ENCODE data around the gene MRPL22.
"Not testable (repeated sequence)": the region's sequence is repeated elsewhere in the genome, so short reads cannot be mapped to it uniquely, and the experiment has no call there.

Gene MRPL22

DNA sequence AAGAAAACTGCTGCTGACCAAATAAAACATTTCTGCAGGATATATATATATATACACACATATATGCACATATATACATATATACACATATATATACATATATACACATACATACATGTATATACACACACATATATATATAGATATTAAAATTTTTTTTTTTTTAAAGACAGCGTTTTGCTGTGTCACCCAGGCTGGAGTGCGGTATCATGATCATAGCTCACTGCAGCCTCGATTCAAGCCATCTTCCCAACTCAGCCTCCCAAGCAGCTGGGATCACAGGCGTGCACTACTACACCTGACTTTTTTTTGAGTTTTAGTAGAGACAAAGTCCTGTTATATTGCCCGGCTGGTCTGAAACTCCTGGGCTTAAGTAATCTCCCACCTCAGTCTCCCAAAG, 2.7 kb downstream of the MRPL22 start:
- no peak for DNase-seq (ENCODE audit: low spot score)

DNA sequence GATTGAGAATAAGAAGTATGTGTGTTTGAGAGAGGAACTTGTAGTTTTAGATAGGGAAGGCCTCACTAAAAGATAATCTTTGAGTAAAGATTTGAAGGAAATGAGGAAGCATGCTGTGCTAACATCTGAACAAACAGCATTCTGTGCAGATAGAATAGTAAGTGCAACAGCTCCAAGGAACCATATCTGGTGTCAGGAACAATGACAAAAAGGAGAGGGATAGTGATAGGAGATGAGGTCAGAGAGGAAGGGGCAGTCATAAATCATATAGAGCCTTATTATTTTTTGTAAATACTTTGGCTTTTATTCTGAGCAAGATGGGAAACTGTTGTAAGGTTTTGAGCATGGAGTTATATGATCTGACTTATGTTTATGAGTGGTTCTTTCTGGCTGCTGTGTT, 3.8 kb downstream of the MRPL22 start:
- DNase-seq (ENCODE audit: low spot score): no peak

DNA sequence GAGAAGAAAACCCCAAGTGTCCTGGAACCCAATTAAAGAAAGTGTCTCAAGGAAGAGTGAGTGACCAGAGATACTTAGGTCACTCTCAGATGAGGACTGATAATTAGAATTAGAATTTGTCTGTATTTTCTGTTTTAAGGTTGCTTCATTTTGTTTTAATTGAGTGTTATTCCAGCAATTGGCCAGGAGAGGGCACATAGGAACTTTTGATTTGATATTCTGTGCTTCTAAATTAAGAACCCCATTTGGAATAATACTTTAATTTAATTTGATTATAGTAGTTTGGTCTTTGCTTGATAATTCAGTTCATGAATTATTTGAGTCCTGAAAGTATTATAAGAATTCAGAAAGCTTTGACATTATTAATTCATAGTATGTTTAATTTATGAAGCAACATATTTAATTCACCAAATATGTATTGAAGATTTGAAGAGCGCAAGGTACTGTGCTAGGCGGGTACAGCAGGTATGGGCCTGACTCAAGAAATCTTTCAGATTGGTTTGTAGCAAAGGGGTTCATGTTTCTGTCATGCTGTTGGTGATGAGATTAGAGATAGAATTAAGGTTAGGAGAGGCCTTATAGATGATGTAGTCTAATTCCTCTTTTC, 4.9 kb downstream of the MRPL22 start:
- DNase-seq (ENCODE audit: low spot score): peak; percentile 21

DNA sequence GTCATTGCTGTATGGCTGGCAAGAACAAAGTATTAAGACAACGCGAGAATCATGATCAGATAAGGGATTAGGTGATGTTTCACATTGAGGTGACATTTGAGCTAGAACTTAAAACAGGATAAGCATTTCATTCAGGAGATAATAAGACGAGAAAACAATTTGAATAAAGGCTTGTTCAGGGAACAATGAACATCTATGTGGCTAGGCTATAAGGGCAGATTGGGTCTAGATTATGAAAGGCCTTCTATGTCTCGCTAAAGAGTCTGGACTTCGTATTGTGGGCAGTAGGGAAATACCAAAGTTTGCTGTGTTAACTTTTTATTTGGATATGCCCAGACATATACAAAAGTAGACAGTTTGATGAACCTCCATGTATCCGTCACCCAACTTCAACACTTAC, 6.9 kb downstream of the MRPL22 start:
- DNase-seq (ENCODE audit: low spot score): no peak

DNA sequence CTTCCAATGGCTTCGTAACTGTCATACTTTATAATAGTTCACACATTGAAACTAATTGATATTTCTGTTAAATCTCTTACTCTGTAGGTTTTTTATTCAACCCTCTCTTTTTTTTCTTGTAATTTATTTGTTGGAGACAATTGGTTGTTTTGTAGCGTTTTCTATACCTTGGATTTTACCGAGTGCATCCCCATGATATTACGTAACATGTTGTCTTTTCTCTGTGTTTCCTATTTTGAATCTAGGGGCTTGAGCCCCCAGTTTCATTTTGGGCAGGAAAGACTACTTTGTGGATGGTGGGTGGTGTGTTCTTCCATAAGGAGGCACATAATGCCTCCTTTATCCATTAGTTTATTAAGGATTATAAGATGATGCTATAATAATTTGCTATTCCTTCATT, 7.4 kb downstream of the MRPL22 start:
- no peak for DNase-seq (ENCODE audit: low spot score)

DNA sequence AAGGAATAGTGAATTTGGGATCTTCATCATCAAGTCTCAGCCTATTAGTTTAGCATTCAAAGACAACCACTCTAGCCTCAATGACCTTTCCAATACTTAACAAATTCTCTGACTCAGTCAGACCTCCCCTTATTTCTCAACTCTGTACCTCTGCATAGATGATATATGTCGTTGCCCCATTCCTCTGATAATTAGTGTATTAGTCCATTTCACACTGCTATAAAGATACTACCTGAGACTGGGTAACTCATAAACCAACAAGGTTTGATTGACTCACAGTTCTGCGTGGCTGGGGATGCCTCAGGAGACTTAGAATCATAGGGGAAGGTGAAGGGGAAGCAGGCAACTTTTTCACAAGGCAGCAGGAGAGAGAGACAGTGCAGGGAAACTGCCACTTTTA, 8.9 kb downstream of the MRPL22 start:
- no peak for DNase-seq (ENCODE audit: low spot score)

DNA sequence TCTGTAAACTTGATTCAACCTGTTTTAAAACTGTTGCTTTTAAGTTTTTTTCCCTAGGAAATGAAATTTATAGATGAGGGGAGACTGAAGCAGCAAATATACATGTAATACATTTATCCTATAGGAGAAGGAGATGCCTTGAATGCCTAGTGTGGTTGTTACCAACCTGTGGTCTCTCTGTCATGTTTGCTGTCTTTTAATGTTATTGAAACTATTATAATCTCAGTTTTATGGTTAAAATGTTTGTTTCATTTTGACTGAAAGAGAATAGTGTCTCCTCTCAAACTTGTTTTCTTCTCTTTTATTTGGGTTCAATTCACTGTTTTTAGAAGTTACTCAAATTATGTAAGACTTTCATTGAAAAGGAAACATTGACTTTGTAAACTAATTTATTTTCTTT, 15.8 kb downstream of the MRPL22 start:
- DNase-seq (ENCODE audit: low spot score): no peak

DNA sequence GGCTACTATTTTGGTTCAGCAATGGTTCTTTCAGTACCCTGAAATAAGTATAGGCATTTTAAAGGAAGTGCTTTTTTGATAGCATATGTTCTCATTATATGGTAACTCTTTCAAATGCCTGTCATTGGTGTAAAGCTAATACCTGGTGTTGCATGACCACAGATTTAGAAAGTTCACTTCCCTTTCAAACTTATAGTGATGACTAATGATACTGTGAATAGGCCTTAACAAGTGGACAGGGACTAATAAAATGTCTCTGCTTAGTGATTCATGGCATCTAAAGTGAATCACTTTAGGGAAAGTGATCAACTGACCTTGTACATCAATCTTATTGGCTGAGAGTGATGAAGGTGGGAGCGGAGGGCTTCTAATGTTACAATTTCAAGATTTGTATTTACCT, 21.6 kb downstream of the MRPL22 start:
- DNase-seq (ENCODE audit: low spot score): peak; percentile 17

DNA sequence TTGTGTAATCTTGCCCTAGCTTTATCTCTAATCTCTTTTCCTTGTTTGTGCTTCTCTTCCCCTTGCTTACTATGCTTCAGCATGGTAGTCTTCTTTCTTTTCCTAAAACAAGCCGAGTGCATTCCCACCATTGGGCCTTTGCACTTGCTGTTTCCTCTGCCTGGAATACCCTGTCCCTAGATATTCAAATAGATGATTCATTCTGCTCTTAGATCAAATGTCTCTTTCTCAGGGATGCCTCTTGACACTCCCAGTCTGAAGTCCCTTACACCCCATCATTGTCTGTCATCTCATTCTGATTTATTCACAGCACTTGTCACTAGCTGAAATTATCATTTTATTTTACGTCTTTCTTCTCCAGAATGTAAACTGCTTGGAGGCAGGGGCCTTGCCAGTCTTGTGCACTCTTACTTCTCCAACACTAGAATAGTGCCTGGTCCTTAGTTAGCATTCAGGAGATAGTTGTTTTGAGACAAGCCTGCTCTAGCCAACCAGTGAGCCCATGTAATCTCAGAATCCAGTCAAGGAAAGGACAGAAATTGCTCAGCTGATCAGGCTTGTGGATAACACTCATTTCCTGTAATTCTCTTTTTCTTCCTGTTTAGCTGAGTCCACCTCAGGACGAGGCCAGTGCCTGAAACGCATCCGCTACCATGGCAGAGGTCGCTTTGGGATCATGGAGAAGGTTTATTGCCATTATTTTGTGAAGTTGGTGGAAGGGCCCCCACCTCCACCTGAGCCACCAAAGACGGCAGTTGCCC, 25.4 kb downstream of the MRPL22 start:
- DNase-seq (ENCODE audit: low spot score): no peak

DNA sequence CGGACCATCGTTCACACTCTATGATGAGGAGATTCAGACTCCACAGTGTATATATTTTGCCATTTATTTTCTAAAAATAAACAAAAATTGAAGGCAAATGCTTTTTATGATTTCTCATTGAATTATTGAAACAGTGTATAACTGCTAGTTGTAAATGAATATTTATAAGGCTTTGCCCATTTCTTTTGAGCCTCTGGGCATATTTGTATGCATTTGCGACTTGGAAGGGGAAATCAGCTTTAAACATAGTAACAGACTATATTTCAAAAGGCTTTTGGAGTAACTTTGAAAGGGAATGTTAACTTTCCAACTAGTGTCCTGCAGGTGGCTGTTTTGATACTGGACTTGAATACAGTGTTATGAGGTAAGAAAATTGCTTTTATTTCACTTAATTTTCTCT, 26.0 kb downstream of the MRPL22 start:
- no peak for DNase-seq (ENCODE audit: low spot score)

DNA sequence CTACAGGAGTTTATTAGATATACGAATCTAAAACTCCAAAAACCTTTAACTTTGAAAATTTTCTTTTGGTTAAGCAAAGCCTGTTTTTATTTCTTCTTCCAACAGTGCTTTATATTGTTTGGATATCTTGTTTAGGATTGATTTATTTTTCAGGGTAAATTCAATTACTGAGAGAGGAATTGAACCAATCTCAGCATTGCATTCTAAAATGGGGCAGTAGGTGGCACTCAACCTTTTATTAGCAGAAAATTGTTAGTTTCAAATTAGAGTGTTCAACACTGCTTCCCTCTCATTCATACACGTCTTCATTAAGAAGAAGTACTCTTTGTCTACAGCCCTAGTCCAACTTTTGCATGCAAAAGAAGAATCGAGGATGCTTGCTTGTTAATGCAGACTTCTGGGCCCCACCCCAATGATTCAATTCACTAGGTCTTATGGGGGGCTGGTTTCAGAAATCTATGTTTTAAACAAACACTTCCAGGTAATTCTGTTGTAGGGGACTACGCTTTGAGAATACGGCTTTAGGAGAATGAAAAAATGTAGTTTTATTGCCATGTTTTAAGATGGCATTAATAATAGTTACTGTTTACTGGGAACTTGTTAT, 26.6 kb downstream of the MRPL22 start:
- DNase-seq (ENCODE audit: low spot score): peak; percentile 20

DNA sequence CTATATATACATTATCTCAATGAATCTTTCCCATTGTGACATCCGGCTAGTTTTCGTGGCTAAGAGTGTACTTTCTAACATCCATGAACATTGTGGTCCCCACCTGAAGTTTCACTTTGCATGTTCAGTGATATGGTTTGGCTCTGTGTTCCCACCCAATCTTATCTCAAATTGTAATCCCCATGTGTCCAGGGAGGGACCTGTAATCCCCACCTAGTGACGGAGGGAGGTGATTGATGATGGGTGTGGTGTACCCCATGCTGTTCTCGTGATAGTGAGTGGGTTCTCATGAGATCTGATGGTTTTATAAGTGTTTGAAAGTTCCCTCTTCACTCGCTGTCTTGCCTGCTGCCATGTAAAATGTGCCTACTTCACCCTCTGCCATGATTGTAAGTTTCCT, 28.1 kb downstream of the MRPL22 start:
- DNase-seq (ENCODE audit: low spot score): no peak

DNA sequence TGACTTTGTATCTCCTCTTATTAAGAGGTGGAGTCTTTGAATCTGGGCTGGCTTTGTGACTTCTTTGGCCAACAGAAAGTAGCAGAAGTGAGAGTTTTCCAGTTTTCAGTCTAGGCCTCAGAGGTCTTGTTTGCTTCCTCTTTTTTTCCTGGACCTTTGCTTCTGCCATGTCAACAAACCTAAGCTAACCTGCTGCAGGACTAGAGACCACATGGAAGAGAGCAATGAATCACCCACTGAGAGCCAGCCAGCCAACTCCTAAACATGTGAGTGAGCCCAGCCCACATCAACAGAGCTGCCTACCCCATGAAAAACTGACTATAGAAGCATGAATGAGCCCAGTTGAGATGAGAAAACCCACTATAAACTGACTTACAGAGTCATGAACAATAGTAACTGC, 29.9 kb downstream of the MRPL22 start:
- peak; percentile 12 for DNase-seq (ENCODE audit: low spot score)

DNA sequence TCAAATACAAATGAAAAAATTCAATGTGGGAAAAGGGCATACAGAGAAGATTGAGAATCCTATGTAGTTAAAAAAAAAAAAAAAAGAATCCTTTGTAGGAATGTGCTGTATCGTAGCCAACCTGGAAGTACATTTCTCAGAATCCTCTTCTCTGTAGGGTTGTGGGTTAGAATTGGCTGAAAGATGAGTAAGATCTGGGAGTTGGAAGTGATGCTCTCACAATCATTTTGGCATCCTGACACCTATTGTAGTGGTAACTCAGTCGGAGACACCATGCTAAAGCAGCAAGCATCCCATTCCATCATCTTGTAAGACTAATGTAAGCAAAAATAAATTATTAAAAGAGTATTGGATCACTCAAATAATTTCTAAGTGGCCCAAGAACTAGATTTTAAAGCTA, 30.6 kb downstream of the MRPL22 start:
- DNase-seq (ENCODE audit: low spot score): no peak

DNA sequence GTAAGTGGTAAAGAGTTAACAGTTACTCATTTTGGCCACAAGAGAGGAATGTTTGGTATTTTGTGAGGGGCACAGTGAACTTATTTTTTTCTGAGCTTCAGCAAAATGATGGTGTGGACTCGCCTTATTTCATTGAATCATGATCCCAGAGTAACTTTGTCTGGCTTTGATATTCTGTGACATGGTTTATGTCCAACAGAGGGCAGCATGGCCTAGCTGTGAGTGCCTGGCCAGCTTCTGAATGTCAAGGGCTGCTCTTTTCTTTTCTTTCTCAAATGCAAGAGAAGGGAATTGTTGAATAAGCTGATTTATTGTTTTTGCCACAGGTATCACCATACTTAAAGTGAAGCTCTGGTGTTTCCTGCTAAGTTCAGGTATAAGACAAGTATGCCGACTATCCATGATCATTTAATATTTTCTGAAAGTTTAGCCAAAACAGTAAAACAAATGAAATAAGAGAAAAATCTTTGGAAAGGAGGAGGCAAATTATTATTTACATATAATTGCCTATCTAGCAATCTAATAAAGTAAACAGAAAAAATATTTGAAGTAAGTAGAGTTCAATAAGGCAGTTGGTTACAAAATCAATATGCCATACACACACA, 31.7 kb downstream of the MRPL22 start:
- peak; percentile 42 for DNase-seq (ENCODE audit: low spot score)

DNA sequence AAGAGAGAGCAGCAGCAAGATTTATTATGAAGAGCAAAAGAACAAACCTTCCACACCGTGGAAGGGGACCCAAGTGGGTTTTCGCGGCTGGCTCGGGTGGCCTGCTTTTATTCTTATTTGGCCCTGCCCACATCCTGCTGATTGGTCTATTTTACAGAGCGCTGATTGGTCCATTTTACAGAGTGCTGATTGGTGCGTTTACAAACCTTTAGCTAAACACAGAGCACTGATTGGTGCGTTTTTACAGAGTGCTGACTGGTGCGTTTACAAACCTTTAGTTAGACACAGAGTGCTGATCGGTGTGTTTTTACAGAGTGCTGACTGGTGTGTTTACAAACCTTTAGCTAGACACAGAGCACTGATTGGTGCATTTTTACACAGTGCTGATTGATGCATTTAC, 35.2 kb downstream of the MRPL22 start:
- DNase-seq (ENCODE audit: low spot score): not testable (repeated sequence)

DNA sequence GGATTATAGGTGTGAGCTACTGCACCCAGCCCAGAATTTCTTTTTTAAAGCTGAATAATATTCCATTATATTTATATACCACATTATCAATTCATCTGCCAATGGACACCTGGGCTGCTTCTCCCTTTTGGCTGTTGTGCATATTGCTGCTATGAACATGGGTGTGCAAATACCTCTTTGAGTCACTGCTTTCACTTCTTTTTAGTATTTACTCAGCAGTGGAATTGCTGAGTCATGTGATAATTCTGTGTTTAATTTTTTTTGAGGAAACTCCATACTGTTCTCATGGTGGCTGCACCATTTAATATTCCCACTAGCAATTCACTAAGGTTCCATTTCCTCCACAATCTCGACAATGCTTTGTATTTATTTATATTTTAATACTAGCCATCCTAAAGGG, 36.5 kb downstream of the MRPL22 start:
- DNase-seq (ENCODE audit: low spot score): no peak

DNA sequence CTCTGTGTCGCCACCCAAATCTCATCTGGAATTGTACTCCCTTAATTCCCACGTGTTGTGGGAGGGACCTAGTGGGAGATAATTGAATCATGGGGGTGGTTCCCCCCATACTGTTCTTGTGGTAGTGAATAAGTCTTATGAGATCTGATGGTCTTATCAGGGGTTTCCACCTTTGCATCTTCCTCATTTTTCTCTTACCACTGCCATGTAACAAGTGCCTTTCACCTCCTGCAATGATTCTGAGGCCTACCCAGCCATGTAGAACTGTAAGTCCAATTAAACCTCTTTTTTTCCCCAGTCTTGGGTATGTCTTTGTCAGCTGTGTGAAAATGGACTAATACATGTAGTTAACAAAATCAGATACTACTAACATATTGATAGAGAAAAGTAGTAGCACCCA, 37.4 kb downstream of the MRPL22 start:
- not testable (repeated sequence) for DNase-seq (ENCODE audit: low spot score)

DNA sequence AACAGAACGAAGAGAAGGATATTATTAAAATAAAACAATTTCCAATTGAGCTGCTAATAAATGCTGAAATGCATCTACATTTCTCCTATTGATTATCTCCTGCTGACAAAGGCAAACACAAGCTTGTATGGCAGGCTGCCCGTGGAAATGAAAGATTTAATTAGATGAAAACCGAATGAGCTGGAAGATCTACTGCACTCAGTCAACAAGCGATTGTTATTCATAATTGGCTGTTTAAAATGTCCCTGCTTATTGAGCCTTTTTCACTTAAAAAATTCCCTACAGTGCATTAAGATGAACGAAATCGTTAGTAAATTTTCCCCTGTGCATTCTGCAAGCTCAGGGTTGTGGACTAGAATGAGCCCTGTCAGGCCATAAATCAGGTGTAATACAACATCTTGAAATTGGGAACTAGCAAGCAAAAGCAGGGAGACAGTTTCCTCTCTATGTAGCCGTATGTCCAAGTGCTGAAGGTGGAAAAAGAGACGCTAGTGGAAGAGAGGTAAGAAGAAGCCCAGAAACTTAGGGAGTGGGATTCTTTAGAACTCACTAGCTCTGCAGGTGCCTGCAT, 44.2 kb downstream of the MRPL22 start:
- no peak for DNase-seq (ENCODE audit: low spot score)

DNA sequence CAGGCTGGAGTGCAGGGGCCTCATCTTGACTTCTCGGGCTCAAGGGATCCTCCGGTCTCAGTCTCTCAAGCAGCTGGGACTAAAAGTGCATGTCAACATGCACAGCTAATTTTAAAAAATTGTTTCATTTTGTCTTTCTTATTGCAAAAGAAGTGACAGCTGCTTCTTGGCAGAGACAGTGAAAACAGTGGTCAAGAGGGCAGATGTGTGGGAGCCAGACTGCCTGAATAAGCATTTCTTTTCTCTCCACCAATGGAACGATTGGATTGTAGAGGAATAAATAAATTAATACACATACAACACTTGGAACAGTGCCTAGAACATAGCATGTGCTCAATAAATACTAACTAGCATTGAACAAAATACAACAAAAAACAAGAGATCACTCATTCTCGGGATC, 45.3 kb downstream of the MRPL22 start:
- DNase-seq (ENCODE audit: low spot score): peak; percentile 20

DNA sequence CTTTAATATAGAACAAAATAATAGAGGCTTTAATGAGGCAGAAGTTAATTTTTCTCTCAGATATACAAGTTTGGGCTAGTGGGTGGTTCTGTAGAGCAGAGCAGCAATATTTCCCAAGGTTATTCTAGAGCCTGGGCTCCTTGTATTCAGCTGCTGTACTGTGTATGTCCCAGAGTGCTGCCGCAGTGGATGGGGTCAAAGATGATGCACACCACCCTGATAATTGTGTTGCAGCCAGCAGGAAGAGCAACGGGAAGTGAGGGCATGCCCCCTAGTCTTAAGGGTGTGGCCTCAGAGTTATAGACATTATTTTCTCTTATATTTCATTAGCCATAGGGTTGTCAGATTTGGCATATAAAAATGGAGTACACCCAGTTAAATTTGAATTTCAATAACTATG, 48.8 kb downstream of the MRPL22 start:
- DNase-seq (ENCODE audit: low spot score): no peak

DNA sequence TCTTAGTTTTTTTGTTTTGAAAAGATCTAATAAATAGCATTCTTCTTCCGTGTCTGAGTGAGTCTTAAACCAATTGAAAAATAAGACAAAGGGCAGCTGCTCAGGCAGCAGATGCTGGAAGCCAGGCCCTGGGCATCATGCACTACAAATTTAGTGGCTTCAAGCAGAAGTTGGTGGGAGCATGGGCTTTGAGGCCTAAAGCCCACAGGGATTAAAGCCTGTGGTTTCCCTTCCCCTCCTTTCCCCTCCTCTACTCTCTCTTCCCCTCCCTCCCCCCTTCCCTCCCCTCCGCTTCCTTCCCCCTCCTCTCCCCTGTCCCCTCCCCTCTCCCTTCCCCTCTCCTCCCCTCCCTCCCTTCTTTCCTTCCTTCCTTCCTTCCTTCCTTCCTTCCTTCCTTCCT, 52.6 kb downstream of the MRPL22 start:
- no peak for DNase-seq (ENCODE audit: low spot score)

DNA sequence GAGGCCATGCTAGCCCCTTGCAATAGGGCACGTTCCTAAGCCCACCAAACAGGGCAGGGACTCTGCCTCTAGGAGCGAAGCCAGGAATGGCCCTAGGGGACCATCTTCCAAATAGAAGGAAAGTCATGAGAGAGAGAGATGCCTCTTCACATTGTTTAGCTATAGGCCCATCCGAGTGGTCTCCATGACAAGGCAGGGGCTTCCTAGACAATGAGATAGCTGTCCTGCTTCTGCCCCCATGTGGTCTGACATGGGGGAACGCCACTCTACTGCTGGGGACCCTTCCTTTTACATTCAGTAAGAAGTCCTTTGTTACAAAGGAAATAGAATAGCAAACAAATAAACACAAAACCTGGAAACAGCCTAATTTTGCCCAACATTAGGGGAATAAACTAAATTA, 54.8 kb downstream of the MRPL22 start:
- DNase-seq (ENCODE audit: low spot score): no peak

Measured in AG08396 (cell line).